Tongue (tissue), 2 donors: ENCODE data around the gene TEX2. TPM values are rescaled to one million over a fixed set of nuclear protein-coding genes. Genes with fewer than 3 reads are reported as not detected.
"Not testable (repeated sequence)": the region's sequence is repeated elsewhere in the genome, so short reads cannot be mapped to it uniquely, and the experiment has no call there.

Experiments
- DNase-seq: peaks from one replicate; pipeline ENCODE4 v3.0.0-alpha.2; 2015
- total RNA-seq: library from RNA; depleted of rRNA; stranded (reverse); fragments of >200 nt; gene quantifications from one replicate; pipeline ENCODE4 v1.2.3, GENCODE V29; 2014

TEX2 gene
- total RNA-seq, 1 donor from 2014 or later: 39.6 TPM

GRCh38 chr17:64236827-64237403, 26.1 kb downstream of the TEX2 start:
- DNase-seq: no peak

GRCh38 chr17:64234961-64235360, 28.1 kb downstream of the TEX2 start:
- DNase-seq: no peak

GRCh38 chr17:64232466-64233262, 30.4 kb downstream of the TEX2 start:
- no peak for DNase-seq

GRCh38 chr17:64231567-64232141, 31.4 kb downstream of the TEX2 start:
- DNase-seq: no peak

GRCh38 chr17:64230791-64231408, 32.2 kb downstream of the TEX2 start:
- DNase-seq: peak; percentile 16

- no peak for DNase-seq
These were observed 33.0 kb downstream of the TEX2 start for GRCh38 chr17:64229815-64230728.

GRCh38 chr17:64226132-64226531, 36.9 kb downstream of the TEX2 start:
- DNase-seq: no peak

- no peak for DNase-seq
These were observed 37.6 kb downstream of the TEX2 start for GRCh38 chr17:64225410-64225809.

GRCh38 chr17:64223931-64224629, 39.0 kb downstream of the TEX2 start:
- DNase-seq: no peak

GRCh38 chr17:64223283-64223682, 39.8 kb downstream of the TEX2 start:
- DNase-seq: no peak

- DNase-seq: no peak
These were observed 41.4 kb downstream of the TEX2 start for GRCh38 chr17:64221679-64222078.

GRCh38 chr17:64220604-64221003, 42.5 kb downstream of the TEX2 start:
- DNase-seq: not testable (repeated sequence)

- no peak for DNase-seq
These were observed 43.5 kb downstream of the TEX2 start for GRCh38 chr17:64219571-64219970.

- DNase-seq: no peak
These were observed 45.0 kb downstream of the TEX2 start for GRCh38 chr17:64218066-64218465.

- no peak for DNase-seq
These were observed 45.8 kb downstream of the TEX2 start for GRCh38 chr17:64217249-64217691.

- peak; percentile 30 for DNase-seq
These were observed 46.5 kb downstream of the TEX2 start for GRCh38 chr17:64216338-64217248.

- no peak for DNase-seq
These were observed 47.1 kb downstream of the TEX2 start for GRCh38 chr17:64216000-64216337.

- DNase-seq: no peak
These were observed 48.1 kb downstream of the TEX2 start for GRCh38 chr17:64214950-64215349.

- no peak for DNase-seq
These were observed 48.9 kb downstream of the TEX2 start for GRCh38 chr17:64213995-64214811.
